Colonic mucosa (tissue), 4 donors: ENCODE measurements around the gene SRPK2. TPM values are rescaled to one million over a fixed set of nuclear protein-coding genes. Genes with fewer than 3 reads are reported as not detected.
"Not testable (repeated sequence)": the region's sequence is repeated elsewhere in the genome, so short reads cannot be mapped to it uniquely, and the experiment has no call there.

Experiments
- DNase-seq: peaks from one replicate; pipeline ENCODE4 v3.0.0-alpha.2; 2020
- H3K27ac ChIP-seq: fragments of 200-600 bp; one replicate; pipeline ENCODE4 v1.8.0; 2021
- H3K27me3 ChIP-seq: fragments of 200-600 bp; one replicate; pipeline ENCODE4 v1.8.0; 2021
- H3K36me3 ChIP-seq: fragments of 200-600 bp; one replicate; pipeline ENCODE4 v1.8.0; 2021
- H3K4me1 ChIP-seq: fragments of 200-600 bp; one replicate; pipeline ENCODE4 v1.8.0; 2021; ENCODE audit warnings: mild to moderate bottlenecking
- H3K4me3 ChIP-seq: fragments of 200-600 bp; one replicate; pipeline ENCODE4 v1.8.0; 2021
- H3K9ac ChIP-seq, 2 donors: one replicate each; pipeline ENCODE4 v1.7.0; 2013; ENCODE audit warnings: control low read depth in 2 of 2, low read depth in 2 of 2, low read length in 2 of 2
- H3K9me3 ChIP-seq: fragments of 200-600 bp; one replicate; pipeline ENCODE4 v1.8.0; 2021
- intact Hi-C: fragments of 100-400 bp; cut with DNase I; formaldehyde crosslinking; loops from one replicate; pipeline ENCODE4 v1.14.1; 2022
- total RNA-seq, 2 donors: library from RNA; stranded (reverse); fragmentation: NEBNext Ultra II Directional in 1 of 2; extraction: Animal tissue kit (Norgen Biotek cat#: 25700) in 1 of 2; gene quantifications; one replicate each; pipeline ENCODE4 v1.2.1, GENCODE V29; 2021
- TF ChIP-seq, protein P1 (sequence below): fragments of 200-600 bp; IDR thresholded peaks from one replicate; pipeline ENCODE4 v1.8.0; 2022; ENCODE audit warnings: antibody characterized with exemption, mild to moderate bottlenecking
- donor health status: healthy.
- donor health status: DM: no; HTN: no; CAD: no.
- donor health status: DM: no; HTN: no; CAD: no.

Gene SRPK2
- total RNA-seq, 2 donors from 2014 or later = 25.0 to 30.1 TPM

DNA sequence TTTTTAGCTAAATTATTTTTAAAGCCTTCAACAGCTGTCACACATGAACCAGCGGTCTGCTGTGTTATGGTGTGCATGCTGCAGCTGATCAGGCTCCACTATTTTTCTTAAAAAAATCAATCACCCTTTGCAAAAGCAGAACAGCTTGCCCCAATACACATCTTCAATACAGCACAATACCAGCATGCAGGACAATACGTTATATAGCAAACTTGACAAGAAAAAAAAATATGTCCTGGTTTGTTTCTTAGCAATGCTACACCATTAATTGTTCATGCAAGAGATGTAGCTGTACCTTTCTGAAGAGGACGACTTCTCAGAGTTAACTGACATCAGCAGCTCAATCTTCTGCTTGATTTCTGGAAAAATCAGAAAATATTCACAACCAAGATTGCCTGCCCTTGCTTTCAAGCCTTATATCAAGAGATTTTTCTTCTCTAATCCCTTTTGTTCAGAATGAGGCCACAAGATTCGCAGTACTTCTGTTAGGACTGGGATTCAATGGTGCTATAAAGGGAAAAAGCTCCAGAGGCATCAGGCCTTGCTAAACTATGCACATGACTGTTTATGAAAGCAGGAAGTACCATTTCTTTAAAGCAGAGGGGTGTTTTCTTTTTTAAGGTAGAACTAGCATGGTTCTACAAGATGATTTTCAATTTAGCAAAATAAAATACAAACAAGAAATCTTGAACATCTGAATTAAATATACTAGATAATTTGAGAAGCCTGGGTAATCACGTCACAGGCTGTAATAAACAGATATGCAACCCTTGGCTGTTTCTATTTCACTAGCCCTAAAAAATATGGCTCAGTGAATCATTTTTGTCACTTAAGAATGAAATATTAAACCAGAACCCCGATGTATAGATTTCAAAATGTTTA lies 120.0 kb downstream of the SRPK2 start:
- TF ChIP-seq, protein P1, sequence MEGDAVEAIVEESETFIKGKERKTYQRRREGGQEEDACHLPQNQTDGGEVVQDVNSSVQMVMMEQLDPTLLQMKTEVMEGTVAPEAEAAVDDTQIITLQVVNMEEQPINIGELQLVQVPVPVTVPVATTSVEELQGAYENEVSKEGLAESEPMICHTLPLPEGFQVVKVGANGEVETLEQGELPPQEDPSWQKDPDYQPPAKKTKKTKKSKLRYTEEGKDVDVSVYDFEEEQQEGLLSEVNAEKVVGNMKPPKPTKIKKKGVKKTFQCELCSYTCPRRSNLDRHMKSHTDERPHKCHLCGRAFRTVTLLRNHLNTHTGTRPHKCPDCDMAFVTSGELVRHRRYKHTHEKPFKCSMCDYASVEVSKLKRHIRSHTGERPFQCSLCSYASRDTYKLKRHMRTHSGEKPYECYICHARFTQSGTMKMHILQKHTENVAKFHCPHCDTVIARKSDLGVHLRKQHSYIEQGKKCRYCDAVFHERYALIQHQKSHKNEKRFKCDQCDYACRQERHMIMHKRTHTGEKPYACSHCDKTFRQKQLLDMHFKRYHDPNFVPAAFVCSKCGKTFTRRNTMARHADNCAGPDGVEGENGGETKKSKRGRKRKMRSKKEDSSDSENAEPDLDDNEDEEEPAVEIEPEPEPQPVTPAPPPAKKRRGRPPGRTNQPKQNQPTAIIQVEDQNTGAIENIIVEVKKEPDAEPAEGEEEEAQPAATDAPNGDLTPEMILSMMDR = no peak
- no peaks in the 10 kb centered on the region for H3K4me1 ChIP-seq
- peak overlapping the region; percentile 14 for H3K4me3 ChIP-seq
- H3K36me3 ChIP-seq = no peaks in the 10 kb centered on the region
- no peaks in the 10 kb centered on the region for H3K9me3 ChIP-seq
- no peaks in the 10 kb centered on the region for H3K27me3 ChIP-seq
- peak overlapping the region in 1 of 2 donors; percentile 73 for H3K9ac ChIP-seq
- DNase-seq = peak; percentile 30
- intact Hi-C loops = no loop called here
- peak overlapping the region; percentile 35 for H3K27ac ChIP-seq

DNA sequence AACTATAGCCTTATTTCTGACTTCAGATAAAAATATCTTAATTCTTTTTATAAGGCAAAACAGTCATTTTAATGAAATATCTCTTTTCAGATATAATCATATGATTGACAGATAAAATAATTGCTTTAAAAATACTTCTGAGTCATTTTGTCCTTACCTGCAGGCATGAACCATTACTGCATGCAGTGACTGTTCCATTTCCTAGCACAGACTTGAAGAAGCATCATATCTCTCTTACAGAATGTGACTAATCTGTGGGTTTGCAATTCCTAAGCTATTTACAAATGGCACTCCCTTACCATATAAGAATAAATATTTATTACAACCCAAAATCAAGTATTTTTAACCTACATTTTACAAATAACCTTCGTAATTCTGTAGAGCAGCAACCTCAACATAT lies 120.7 kb downstream of the SRPK2 start:
- intact Hi-C loops = no loop called here
- peak overlapping the region; percentile 14 for H3K4me3 ChIP-seq
- H3K27ac ChIP-seq = peak overlapping the region; percentile 35
- no peaks in the 10 kb centered on the region for H3K9me3 ChIP-seq
- no peaks in the 10 kb centered on the region for H3K36me3 ChIP-seq
- peak overlapping the region in 1 of 2 donors; percentile 62 for H3K9ac ChIP-seq
- TF ChIP-seq, protein P1 = no peak
- no peaks in the 10 kb centered on the region for H3K4me1 ChIP-seq
- H3K27me3 ChIP-seq = no peaks in the 10 kb centered on the region
- no peak for DNase-seq

- DNase-seq = no peak
- Histone ChIP-seq H3K36me3 (no peaks in the 10 kb centered on the region), H3K4me1 (no peaks in the 10 kb centered on the region), H3K9ac (no peak overlapping the region), H3K27me3 (no peaks in the 10 kb centered on the region), H3K9me3 (no peaks in the 10 kb centered on the region), H3K4me3 (no peak overlapping the region), H3K27ac (no peak overlapping the region)
- TF ChIP-seq, protein P1 = no peak
- intact Hi-C loops = no loop called here
These were observed 121.5 kb downstream of the SRPK2 start for GRCh38 chr7:105267244-105267643.

GRCh38 chr7:105264707-105265106 lies 124.0 kb downstream of the SRPK2 start:
- intact Hi-C loops = no loop called here
- peaks cover 5% of the 10 kb centered on the region for H3K4me1 ChIP-seq
- H3K4me3 ChIP-seq = no peak overlapping the region
- H3K9ac ChIP-seq = no peak overlapping the region
- no peaks in the 10 kb centered on the region for H3K36me3 ChIP-seq
- TF ChIP-seq, protein P1 = no peak
- no peak overlapping the region for H3K27ac ChIP-seq
- no peaks in the 10 kb centered on the region for H3K9me3 ChIP-seq
- DNase-seq = no peak
- no peaks in the 10 kb centered on the region for H3K27me3 ChIP-seq

DNA sequence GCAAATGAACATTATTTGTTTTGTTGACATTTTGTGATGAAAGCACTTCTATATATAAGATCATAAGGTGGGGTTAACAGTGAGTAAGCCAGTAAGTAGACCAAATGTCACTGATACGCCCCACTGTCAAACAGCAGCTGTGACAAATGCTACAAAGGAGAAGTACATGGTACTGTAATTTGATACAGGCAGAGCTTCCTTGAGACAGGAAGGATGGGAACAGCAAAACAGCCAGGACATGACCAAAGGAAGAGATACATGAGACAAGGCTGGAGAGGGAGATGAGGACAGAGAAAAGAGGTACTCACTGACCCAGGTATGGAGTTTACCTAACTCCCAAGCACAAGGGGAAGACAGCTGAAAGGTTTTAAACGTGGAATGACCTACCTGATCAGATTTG lies 127.0 kb downstream of the SRPK2 start:
- TF ChIP-seq, protein P1 = no peak
- H3K4me1 ChIP-seq = peaks cover 5% of the 10 kb centered on the region
- H3K36me3 ChIP-seq = no peaks in the 10 kb centered on the region
- H3K27me3 ChIP-seq = no peaks in the 10 kb centered on the region
- H3K9ac ChIP-seq = no peak overlapping the region
- H3K27ac ChIP-seq = no peak overlapping the region
- H3K4me3 ChIP-seq = no peak overlapping the region
- intact Hi-C loops = no loop called here
- DNase-seq = no peak
- no peaks in the 10 kb centered on the region for H3K9me3 ChIP-seq

DNA sequence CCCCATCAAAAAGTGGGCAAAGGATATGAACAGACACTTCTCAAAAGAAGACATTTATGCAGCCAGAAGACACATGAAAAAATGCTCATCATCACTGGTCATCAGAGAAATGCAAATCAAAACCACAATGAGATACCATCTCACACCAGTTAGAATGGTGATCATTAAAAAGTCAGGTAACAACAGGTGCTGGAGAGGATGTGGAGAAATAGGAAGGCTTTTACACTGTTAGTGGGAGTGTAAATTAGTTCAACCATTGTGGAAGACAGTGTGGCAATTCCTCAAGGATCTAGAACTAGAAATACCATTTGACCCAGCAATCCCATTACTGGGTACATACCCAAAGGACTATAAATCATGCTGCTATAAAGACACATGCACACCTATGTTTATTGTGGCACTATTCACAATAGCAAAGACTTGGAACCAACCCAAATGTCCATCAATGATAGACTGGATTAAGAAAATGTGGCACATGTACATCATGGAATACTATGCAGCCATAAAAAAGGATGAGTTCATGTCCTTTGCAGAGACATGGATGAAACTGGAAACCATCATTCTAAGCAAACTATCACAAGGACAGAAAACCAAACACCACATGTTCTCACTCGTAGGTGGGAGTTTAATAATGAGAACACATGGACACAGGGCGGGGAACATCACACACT lies 128.4 kb downstream of the SRPK2 start:
- DNase-seq, H3K9ac ChIP-seq, H3K36me3 ChIP-seq, H3K9me3 ChIP-seq, H3K27me3 ChIP-seq, H3K4me3 ChIP-seq, H3K27ac ChIP-seq, H3K4me1 ChIP-seq, intact Hi-C loops: not testable (repeated sequence)

- H3K4me1 ChIP-seq, DNase-seq, H3K36me3 ChIP-seq, H3K4me3 ChIP-seq, H3K9me3 ChIP-seq, intact Hi-C loops, H3K27ac ChIP-seq, H3K9ac ChIP-seq, H3K27me3 ChIP-seq: not testable (repeated sequence)
These were observed 129.8 kb downstream of the SRPK2 start for GRCh38 chr7:105258919-105259318.
